ENCODE measurements around the gene LRCH3. TPM values are rescaled to one million over a fixed set of nuclear protein-coding genes. Genes with fewer than 3 reads are reported as not detected.
"Not testable (repeated sequence)": the region's sequence is repeated elsewhere in the genome, so short reads cannot be mapped to it uniquely, and the experiment has no call there.

The LRCH3 gene
- polyA plus RNA-seq, 4 donors, result 4.6 to 32.2 (median 16.1) TPM

DNA sequence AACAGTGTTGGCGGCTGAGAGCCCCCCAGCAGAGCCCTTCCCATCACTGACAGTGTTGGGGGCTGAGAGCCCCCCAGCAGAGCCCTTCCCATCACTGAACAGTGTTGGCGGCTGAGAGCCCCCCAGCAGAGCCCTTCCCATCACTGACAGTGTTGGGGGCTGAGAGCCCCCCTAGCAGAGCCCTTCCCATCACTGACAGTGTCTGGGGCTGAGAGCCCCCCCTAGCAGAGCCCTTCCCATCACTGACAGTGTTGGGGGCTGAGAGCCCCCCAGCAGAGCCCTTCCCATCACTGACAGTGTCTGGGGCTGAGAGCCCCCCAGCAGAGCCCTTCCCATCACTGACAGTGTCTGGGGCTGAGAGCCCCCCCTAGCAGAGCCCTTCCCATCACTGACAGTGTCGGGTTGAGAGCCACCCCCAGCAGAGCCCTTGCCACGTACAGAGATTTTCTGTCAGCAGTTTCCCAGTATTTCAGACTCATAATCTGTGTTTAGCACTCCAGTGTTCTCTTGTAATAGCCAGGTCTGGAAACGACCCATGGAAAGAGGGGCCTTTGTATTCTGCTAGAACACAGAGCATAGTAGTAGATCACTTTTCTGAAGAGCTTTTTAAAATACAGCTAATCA is 96.5 kb downstream of the LRCH3 start:
- not testable (repeated sequence) for H3K4me1 ChIP-seq (ENCODE audit: control insufficient read depth in 3 of 3, insufficient read depth in 2 of 3, low read depth in 1 of 3, low read length in 2 of 3); H3K27ac ChIP-seq (ENCODE audit: low read depth in 1 of 3, low read length in 2 of 3); H3K4me3 ChIP-seq (ENCODE audit: low read depth in 1 of 3, low read length in 3 of 3); FAIRE-seq; H3K27me3 ChIP-seq (ENCODE audit: control insufficient read depth in 3 of 3, insufficient read depth in 3 of 3, low read length in 3 of 3); DNase-seq; H3K9me3 ChIP-seq (ENCODE audit: control insufficient read depth in 2 of 2, insufficient read depth in 1 of 2, low read depth in 1 of 2, low read length in 1 of 2)
- H3K36me3 ChIP-seq (ENCODE audit: control insufficient read depth in 3 of 3, insufficient read depth in 2 of 3, low read depth in 1 of 3, low read length in 3 of 3), result peaks cover 0 to 13% (median 3%) of the 10 kb centered on the region in 3 donors
- whole genome bisulfite sequencing, 3 donors, result 72 to 87% (median 86%) methylated on average over 5 of the region's 5 CpGs

- H3K4me3 ChIP-seq (ENCODE audit: low read depth in 1 of 3, low read length in 3 of 3), result no peak overlapping the region
- DNase-seq, result no peak
- no peaks in the 10 kb centered on the region for H3K4me1 ChIP-seq (ENCODE audit: control insufficient read depth in 3 of 3, insufficient read depth in 2 of 3, low read depth in 1 of 3, low read length in 2 of 3)
- no peaks in the 10 kb centered on the region for H3K27me3 ChIP-seq (ENCODE audit: control insufficient read depth in 3 of 3, insufficient read depth in 3 of 3, low read length in 3 of 3)
- H3K27ac ChIP-seq (ENCODE audit: low read depth in 1 of 3, low read length in 2 of 3), result no peak overlapping the region
- no peak for FAIRE-seq
- no peaks in the 10 kb centered on the region for H3K9me3 ChIP-seq (ENCODE audit: control insufficient read depth in 2 of 2, insufficient read depth in 1 of 2, low read depth in 1 of 2, low read length in 1 of 2)
- WGBS, 3 donors, result 90 to 97% (median 93%) methylated on average over 1 of the region's 1 CpG
- H3K36me3 ChIP-seq (ENCODE audit: control insufficient read depth in 3 of 3, insufficient read depth in 2 of 3, low read depth in 1 of 3, low read length in 3 of 3), result peaks cover 0 to 13% (median 3%) of the 10 kb centered on the region in 3 donors
Observed at GRCh38 chr3:197888511-197888910, 97.5 kb downstream of the LRCH3 start.

- peaks cover 0 to 10% (median 2%) of the 10 kb centered on the region in 3 donors for H3K36me3 ChIP-seq (ENCODE audit: control insufficient read depth in 3 of 3, insufficient read depth in 2 of 3, low read depth in 1 of 3, low read length in 3 of 3)
- H3K27me3 ChIP-seq (ENCODE audit: control insufficient read depth in 3 of 3, insufficient read depth in 3 of 3, low read length in 3 of 3), result no peaks in the 10 kb centered on the region
- no peak overlapping the region for H3K27ac ChIP-seq (ENCODE audit: low read depth in 1 of 3, low read length in 2 of 3)
- WGBS, 3 donors, result 90 to 96% (median 93%) methylated on average over 9 of the region's 9 CpGs
- no peak overlapping the region for H3K4me3 ChIP-seq (ENCODE audit: low read depth in 1 of 3, low read length in 3 of 3)
- H3K9me3 ChIP-seq (ENCODE audit: control insufficient read depth in 2 of 2, insufficient read depth in 1 of 2, low read depth in 1 of 2, low read length in 1 of 2), result no peaks in the 10 kb centered on the region
- DNase-seq (no peak), FAIRE-seq (no peak)
- H3K4me1 ChIP-seq (ENCODE audit: control insufficient read depth in 3 of 3, insufficient read depth in 2 of 3, low read depth in 1 of 3, low read length in 2 of 3), result no peaks in the 10 kb centered on the region
Observed at GRCh38 chr3:197889204-197889930, 98.3 kb downstream of the LRCH3 start.

- H3K27ac ChIP-seq (ENCODE audit: low read depth in 1 of 3, low read length in 2 of 3), result no peak overlapping the region
- 88 to 94% (median 93%) methylated on average over 4 of the region's 4 CpGs for WGBS, 3 donors
- no peak for FAIRE-seq
- H3K27me3 ChIP-seq (ENCODE audit: control insufficient read depth in 3 of 3, insufficient read depth in 3 of 3, low read length in 3 of 3), result no peaks in the 10 kb centered on the region
- peaks cover 0 to 4% (median 0%) of the 10 kb centered on the region in 3 donors for H3K36me3 ChIP-seq (ENCODE audit: control insufficient read depth in 3 of 3, insufficient read depth in 2 of 3, low read depth in 1 of 3, low read length in 3 of 3)
- H3K4me3 ChIP-seq (ENCODE audit: low read depth in 1 of 3, low read length in 3 of 3), result no peak overlapping the region
- H3K4me1 ChIP-seq (ENCODE audit: control insufficient read depth in 3 of 3, insufficient read depth in 2 of 3, low read depth in 1 of 3, low read length in 2 of 3), result no peaks in the 10 kb centered on the region
- no peak for DNase-seq
- no peaks in the 10 kb centered on the region for H3K9me3 ChIP-seq (ENCODE audit: control insufficient read depth in 2 of 2, insufficient read depth in 1 of 2, low read depth in 1 of 2, low read length in 1 of 2)
Observed at GRCh38 chr3:197890693-197891092, 99.6 kb downstream of the LRCH3 start.

DNA sequence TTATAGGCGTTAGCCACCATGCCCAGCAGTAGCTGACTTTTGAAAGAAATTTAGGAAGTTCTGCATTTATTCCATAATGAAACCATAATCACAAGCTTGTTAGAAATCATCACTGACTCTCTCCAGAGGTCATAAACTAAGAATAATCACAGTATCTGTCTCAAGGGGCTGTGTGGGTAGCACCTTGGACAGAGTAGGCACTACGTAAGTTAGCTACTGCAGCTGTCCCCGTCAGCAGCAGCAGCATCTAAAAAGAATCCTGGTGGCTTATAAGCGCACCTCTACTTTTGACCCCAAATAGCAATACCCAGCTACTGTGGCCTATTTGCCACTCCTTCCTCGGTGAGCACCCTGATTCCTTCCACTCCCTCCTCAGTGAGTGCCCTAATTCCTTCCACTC is 101.1 kb downstream of the LRCH3 start:
- no peaks in the 10 kb centered on the region for H3K27me3 ChIP-seq (ENCODE audit: control insufficient read depth in 3 of 3, insufficient read depth in 3 of 3, low read length in 3 of 3)
- H3K4me1 ChIP-seq (ENCODE audit: control insufficient read depth in 3 of 3, insufficient read depth in 2 of 3, low read depth in 1 of 3, low read length in 2 of 3), result no peaks in the 10 kb centered on the region
- 88 to 97% (median 94%) methylated on average over 5 of the region's 5 CpGs for WGBS, 3 donors
- no peak for DNase-seq
- FAIRE-seq, result no peak
- no peak overlapping the region for H3K4me3 ChIP-seq (ENCODE audit: low read depth in 1 of 3, low read length in 3 of 3)
- no peaks in the 10 kb centered on the region for H3K9me3 ChIP-seq (ENCODE audit: control insufficient read depth in 2 of 2, insufficient read depth in 1 of 2, low read depth in 1 of 2, low read length in 1 of 2)
- no peak overlapping the region for H3K27ac ChIP-seq (ENCODE audit: low read depth in 1 of 3, low read length in 2 of 3)
- H3K36me3 ChIP-seq (ENCODE audit: control insufficient read depth in 3 of 3, insufficient read depth in 2 of 3, low read depth in 1 of 3, low read length in 3 of 3), result peaks cover 0 to 4% (median 0%) of the 10 kb centered on the region in 3 donors

DNA sequence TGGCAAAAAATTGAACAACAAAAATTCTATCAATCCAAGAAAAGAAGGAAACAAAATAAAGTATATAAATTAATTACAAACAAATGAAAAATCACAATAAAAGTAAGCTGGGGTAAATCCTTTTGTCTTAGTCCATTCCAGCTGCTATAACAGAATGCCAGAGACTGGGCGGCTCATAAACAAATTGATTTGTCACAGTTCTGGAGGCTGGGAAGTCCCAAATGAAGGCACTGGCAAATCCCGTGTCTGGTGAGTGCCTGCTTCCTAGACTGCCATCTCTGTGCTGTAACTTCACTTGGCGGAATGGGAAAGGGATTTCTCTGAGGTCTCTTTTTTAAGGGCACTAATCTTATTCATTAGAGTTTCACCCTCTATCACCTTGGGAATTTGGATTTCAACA is 105.4 kb downstream of the LRCH3 start:
- no peak for FAIRE-seq
- H3K4me1 ChIP-seq (ENCODE audit: control insufficient read depth in 3 of 3, insufficient read depth in 2 of 3, low read depth in 1 of 3, low read length in 2 of 3), result no peaks in the 10 kb centered on the region
- peaks cover 0 to 4% (median 0%) of the 10 kb centered on the region in 3 donors for H3K36me3 ChIP-seq (ENCODE audit: control insufficient read depth in 3 of 3, insufficient read depth in 2 of 3, low read depth in 1 of 3, low read length in 3 of 3)
- H3K9me3 ChIP-seq (ENCODE audit: control insufficient read depth in 2 of 2, insufficient read depth in 1 of 2, low read depth in 1 of 2, low read length in 1 of 2), result no peaks in the 10 kb centered on the region
- no peaks in the 10 kb centered on the region for H3K27me3 ChIP-seq (ENCODE audit: control insufficient read depth in 3 of 3, insufficient read depth in 3 of 3, low read length in 3 of 3)
- 90 to 95% (median 91%) methylated on average over 3 of the region's 3 CpGs for WGBS, 3 donors
- no peak overlapping the region for H3K4me3 ChIP-seq (ENCODE audit: low read depth in 1 of 3, low read length in 3 of 3)
- H3K27ac ChIP-seq (ENCODE audit: low read depth in 1 of 3, low read length in 2 of 3), result no peak overlapping the region
- DNase-seq, result no peak

GRCh38 chr3:197899833-197900478 is 108.9 kb downstream of the LRCH3 start:
- H3K4me3 ChIP-seq (ENCODE audit: low read depth in 1 of 3, low read length in 3 of 3), result no peak overlapping the region
- WGBS, 3 donors, result 69 to 76% (median 74%) methylated on average over 20 of the region's 20 CpGs
- no peaks in the 10 kb centered on the region for H3K4me1 ChIP-seq (ENCODE audit: control insufficient read depth in 3 of 3, insufficient read depth in 2 of 3, low read depth in 1 of 3, low read length in 2 of 3)
- H3K27me3 ChIP-seq (ENCODE audit: control insufficient read depth in 3 of 3, insufficient read depth in 3 of 3, low read length in 3 of 3), result no peaks in the 10 kb centered on the region
- no peak for FAIRE-seq
- no peak for DNase-seq
- peaks cover 0 to 4% (median 0%) of the 10 kb centered on the region in 3 donors for H3K36me3 ChIP-seq (ENCODE audit: control insufficient read depth in 3 of 3, insufficient read depth in 2 of 3, low read depth in 1 of 3, low read length in 3 of 3)
- no peaks in the 10 kb centered on the region for H3K9me3 ChIP-seq (ENCODE audit: control insufficient read depth in 2 of 2, insufficient read depth in 1 of 2, low read depth in 1 of 2, low read length in 1 of 2)
- H3K27ac ChIP-seq (ENCODE audit: low read depth in 1 of 3, low read length in 2 of 3), result no peak overlapping the region

GRCh38 chr3:197901626-197902025 is 110.6 kb downstream of the LRCH3 start:
- no peak overlapping the region for H3K27ac ChIP-seq (ENCODE audit: low read depth in 1 of 3, low read length in 2 of 3)
- H3K4me1 ChIP-seq (ENCODE audit: control insufficient read depth in 3 of 3, insufficient read depth in 2 of 3, low read depth in 1 of 3, low read length in 2 of 3), result no peaks in the 10 kb centered on the region
- 82 to 98% (median 95%) methylated on average over 4 of the region's 4 CpGs for WGBS, 3 donors
- DNase-seq (no peak), FAIRE-seq (no peak)
- H3K9me3 ChIP-seq (ENCODE audit: control insufficient read depth in 2 of 2, insufficient read depth in 1 of 2, low read depth in 1 of 2, low read length in 1 of 2), result no peaks in the 10 kb centered on the region
- H3K27me3 ChIP-seq (ENCODE audit: control insufficient read depth in 3 of 3, insufficient read depth in 3 of 3, low read length in 3 of 3), result no peaks in the 10 kb centered on the region
- H3K36me3 ChIP-seq (ENCODE audit: control insufficient read depth in 3 of 3, insufficient read depth in 2 of 3, low read depth in 1 of 3, low read length in 3 of 3), result peaks cover 0 to 4% (median 0%) of the 10 kb centered on the region in 3 donors
- no peak overlapping the region for H3K4me3 ChIP-seq (ENCODE audit: low read depth in 1 of 3, low read length in 3 of 3)
